LHCN-M2 (cell line): Measurements from ENCODE around the gene AGK. TPM values are rescaled to one million over a fixed set of nuclear protein-coding genes. Genes with fewer than 3 reads are reported as not detected.
"Not testable (repeated sequence)": the region's sequence is repeated elsewhere in the genome, so short reads cannot be mapped to it uniquely, and the experiment has no call there.

Experiments used
- DNase-seq: peaks from one replicate; pipeline ENCODE4 v3.0.0-alpha.2; 2012; ENCODE audit warnings: low read depth
- total RNA-seq: library from RNA; depleted of rRNA; stranded (reverse); fragments of >200 nt; gene quantifications from 2 replicates; pipeline ENCODE4 v1.2.3, GENCODE V29; 2014

The AGK gene
- total RNA-seq, 1 experiment from 2014 or later = 30.9 TPM

- DNase-seq = no peak
These were observed 125.4 kb downstream of the AGK start for GRCh38 chr7:141676618-141677017.

- no peak for DNase-seq
These were observed 127.8 kb downstream of the AGK start for GRCh38 chr7:141679014-141679413.

DNA sequence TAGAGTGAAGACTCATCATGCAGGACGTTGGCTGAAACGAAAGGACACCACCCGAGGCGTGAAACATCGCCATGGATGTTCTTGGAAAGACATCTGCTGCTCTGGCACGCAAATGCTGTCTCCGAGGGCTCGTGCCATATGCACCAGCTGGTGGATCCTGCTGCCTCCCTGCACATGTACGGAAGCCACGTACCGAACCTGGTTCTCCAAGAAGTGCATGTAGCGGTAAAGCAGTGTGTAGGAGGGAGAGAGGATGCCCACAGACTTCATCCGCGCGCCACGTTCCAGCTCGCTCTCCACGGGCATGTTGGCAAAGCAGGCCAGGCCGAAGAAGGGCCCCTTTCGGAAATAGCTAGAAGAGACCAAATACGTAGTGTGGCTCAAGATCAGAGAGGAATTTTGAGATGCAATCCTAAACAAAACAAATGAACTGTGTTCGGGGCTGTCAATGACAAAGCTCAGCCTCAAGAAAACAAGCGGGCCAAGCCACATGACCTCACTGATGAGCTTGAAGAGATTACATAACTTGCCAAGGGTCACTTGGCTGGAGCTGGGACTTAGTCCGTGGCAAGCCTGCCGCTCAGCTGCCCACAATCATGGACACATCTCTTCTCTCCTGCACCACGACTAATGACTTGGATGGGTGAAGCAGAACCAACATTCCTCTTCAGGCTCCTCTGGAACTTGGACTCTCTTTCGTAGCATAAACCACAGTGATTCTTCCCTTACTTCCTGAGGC is 134.2 kb downstream of the AGK start:
- no peak for DNase-seq

GRCh38 chr7:141686074-141686473 is 134.9 kb downstream of the AGK start:
- no peak for DNase-seq

DNA sequence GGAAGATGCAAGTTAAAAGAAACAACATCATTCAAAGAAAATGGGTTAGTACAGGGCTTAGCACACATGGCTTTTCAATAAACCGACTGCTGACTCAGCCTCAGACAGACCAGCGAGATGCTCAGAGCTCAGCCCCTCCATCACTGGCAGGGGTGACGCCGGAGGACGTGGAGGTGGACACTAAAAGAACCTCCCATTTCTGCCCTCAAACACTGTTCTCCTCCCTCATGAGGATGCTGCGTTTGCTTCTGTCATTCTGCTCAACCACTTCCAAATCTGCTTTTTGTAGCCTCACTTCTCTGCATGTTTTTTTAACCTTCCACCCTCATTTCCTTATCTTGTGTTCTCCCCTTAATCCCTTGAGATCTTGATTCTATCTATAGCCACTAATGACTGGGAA is 135.5 kb downstream of the AGK start:
- no peak for DNase-seq

DNA sequence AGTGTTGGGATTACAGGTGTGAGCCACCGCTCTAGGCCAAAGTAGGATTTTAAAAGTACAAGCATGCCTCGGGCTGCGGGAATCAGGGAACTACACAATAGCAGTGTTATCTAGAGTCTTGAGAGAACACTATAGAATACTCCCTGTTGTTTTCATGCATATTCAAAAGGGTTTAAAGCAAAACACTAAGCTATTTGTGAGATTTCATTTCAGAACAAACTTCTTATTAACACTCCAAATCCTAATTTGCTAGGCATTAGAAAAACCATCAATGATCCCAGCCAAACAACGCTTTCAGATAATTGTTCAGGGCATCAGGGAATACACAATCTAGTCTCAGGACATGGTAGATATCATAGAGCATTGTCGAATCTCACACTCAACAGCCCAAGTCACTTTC is 136.8 kb downstream of the AGK start:
- no peak for DNase-seq

GRCh38 chr7:141689072-141689825 is 138.0 kb downstream of the AGK start:
- not testable (repeated sequence) for DNase-seq

- no peak for DNase-seq
These were observed 140.3 kb downstream of the AGK start for GRCh38 chr7:141691540-141691939.

DNA sequence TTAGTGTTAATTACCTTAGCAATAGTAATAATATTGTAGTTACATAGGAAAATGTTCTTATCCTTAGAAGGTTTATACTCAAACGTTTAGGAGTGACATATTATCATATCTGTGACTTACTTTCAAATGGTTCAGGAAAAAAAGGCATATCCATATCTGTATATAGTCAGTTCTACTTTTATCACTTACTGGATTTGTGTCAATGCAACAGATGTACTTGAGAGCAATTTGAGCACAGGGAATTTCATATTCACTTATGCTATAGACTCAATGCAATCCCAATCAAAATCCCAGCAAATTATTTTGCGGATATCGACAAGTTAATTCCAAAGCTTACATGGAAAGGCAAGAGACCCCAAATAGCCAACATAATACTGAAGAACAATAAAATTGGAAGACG is 140.8 kb downstream of the AGK start:
- no peak for DNase-seq

DNA sequence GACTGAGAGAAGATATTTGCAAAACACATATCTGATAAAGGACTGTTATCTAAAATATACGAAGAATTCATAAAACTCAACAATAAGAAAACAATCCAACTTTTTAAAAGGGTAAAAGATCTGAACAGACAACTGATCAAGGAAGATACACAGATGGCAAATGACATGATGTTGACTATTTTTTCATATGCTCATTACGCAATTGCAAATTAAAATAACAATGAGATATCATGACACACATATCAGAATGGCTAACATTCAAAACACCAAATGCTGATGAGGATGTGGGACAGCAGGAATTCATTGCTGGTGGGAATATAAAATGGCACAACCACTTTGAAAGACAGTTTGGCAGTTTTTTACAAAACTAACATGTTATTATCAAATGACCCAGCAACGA is 141.9 kb downstream of the AGK start:
- peak; percentile 14 for DNase-seq

- DNase-seq = no peak
These were observed 144.6 kb downstream of the AGK start for GRCh38 chr7:141695803-141696289.

DNA sequence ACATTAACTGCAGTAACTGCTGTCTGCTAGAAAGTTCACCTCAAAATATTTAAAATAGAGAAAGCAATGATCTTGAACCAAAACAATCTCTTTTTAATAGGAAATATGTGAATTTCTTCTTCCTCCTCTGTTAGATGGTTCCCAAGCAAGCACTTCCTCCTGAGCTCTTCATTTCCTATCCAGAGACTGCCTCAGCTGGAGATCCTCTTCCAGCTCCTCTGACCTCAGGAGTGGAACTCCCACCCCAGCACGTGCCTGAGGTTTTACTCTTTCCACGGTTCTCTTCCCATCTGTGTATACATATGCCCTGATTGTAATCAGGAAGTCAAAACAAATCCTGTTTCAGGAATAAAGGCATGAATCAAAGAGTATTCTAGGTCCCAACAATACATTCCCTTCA is 145.1 kb downstream of the AGK start:
- no peak for DNase-seq

DNA sequence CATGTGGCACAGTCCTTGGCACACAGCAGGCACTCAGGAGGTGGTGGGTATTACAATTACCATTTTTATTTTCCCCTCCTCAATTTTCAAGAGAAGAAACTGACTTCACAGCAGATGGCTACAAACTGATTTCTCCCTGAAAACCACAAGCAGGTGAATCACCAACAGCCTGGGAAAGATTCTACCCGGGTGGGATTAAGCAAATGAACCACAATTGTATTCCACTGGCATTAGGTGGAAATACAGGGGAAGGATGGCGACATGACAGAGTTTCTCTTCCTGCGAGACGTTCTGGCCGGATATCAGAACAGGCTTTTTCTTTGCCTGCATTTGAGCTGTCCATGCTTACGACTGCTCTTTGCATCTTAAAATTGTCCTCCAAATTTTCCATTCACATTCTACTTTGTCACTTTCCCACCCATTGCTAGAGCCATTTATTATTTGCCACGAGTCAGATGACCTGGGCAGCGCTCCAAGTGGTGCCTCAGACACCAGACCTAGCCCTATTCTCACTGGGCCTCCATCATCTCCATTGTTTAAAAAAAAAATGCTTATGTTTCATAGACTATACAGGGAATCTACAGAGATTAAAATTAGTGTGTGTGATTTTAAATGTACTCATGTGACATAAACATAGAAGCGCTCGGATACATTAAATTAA is 146.1 kb downstream of the AGK start:
- peak; percentile 82 for DNase-seq

- no peak for DNase-seq
These were observed 147.2 kb downstream of the AGK start for GRCh38 chr7:141698247-141699015.

DNA sequence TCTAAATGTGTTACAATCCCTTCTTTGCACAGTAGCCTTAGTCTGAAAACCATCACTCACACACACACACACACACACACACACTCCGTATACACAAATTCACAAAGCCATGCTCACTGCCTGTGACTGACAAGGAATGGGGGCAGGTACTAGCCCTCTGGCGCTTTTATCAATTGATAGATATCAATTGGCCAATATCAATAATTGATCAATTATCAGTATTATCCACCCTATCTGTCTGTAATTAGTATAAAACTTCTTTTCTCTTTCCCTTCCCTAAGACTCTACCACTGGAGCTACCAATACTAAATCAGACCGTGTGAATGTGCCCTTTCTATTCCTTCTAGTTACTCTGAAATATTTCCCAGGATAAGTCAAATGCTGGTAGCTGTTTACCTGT is 148.7 kb downstream of the AGK start:
- DNase-seq = no peak

DNA sequence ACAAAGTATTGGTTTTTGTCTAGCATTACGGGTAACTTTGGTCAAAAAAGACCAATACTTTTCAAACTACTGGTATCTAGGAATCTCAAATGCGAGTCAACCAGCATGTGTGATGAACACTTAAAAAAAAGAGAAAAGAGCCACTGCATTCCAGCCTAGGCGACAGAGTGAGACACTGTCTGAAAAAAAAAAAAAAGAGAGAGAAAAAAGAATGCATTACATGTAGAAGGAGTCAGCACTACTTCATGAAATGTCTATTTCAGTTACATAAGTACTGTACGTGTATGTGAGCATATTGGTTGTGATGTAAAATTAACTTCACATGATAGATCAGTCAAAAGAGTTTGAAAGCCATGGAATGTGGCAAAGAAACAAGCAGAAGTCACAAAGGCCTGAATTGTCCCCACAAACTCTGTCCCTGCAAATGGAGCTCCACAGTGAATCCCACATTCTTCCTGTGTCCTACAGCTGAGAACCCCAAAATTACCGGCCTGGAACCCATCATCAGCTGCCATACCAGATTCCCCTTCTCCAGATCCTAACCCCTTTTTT is 149.2 kb downstream of the AGK start:
- DNase-seq = no peak

DNA sequence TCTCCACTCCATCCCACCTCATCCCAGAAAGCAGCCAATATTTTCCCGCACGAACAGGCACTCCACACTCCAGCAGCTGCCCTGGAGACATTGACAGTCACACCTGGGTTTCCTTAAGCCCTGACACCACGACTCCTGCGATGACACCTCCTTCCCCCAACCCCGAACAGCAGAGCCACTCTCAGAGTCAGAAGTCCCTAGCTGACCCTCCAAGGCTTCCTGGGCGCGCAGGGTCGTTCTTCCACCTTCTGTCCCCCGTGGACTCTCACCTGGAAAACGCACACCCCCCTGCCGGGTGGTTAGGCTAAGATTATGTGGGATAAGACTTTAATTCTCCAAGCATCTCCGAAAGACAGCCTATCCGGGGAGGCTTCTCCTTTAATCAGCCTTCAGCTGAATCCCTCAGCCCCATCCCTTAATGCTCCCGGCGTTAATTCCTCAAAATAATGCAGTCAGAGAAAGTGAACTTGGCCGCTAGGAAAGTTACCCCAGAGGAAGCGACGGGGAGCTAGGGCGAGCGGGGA is 149.7 kb downstream of the AGK start:
- DNase-seq = no peak

- DNase-seq = no peak
These were observed 150.4 kb downstream of the AGK start for GRCh38 chr7:141701489-141702046.

- no peak for DNase-seq
These were observed 150.9 kb downstream of the AGK start, which contains the start of gene DENND11 for GRCh38 chr7:141702047-141702567. Gene DENND11, minus strand, starts transcription at chr7:141702166. Its CDS starts 13 bp downstream, at chr7:141702153.

DNA sequence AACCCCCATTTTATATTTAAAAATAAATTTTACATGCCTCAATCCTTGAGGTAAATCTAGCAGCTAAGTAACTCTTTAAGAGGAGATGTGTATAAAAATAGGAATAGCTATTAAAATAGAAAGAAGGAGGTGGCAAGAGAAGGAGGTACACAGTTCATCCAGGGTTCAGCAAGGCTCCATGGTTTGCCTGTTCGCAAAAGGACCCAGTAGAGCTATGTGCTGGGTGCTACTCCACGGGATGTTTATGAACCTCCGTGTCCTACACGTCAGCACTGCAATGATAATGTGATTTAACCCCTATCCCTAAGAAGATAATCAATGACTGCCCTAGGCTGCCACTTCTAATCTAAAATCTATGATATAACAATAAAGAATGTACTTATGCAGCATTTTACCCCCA is 151.7 kb downstream of the AGK start:
- no peak for DNase-seq
